Measurements from ENCODE around the gene ATP11A.

Gene ATP11A

GRCh38 chr13:112723771-112724170 lies 33.9 kb downstream of the ATP11A start:
- DNase-seq (ENCODE audit: low read depth in 3 of 3) = no peak

GRCh38 chr13:112724788-112725345 lies 35.0 kb downstream of the ATP11A start:
- no peak for DNase-seq (ENCODE audit: low read depth in 3 of 3)

GRCh38 chr13:112725346-112726015 lies 35.6 kb downstream of the ATP11A start:
- DNase-seq (ENCODE audit: low read depth in 3 of 3) = no peak

- DNase-seq (ENCODE audit: low read depth in 3 of 3) = no peak
Measured at GRCh38 chr13:112726016-112726767, 36.4 kb downstream of the ATP11A start.

- no peak for DNase-seq (ENCODE audit: low read depth in 3 of 3)
Measured at GRCh38 chr13:112727581-112727980, 37.7 kb downstream of the ATP11A start.

- no peak for DNase-seq (ENCODE audit: low read depth in 3 of 3)
Measured at GRCh38 chr13:112728375-112729126, 38.7 kb downstream of the ATP11A start.

GRCh38 chr13:112729408-112729807 lies 39.6 kb downstream of the ATP11A start:
- no peak for DNase-seq (ENCODE audit: low read depth in 3 of 3)

GRCh38 chr13:112730157-112730671 lies 40.4 kb downstream of the ATP11A start:
- no peak for DNase-seq (ENCODE audit: low read depth in 3 of 3)

- DNase-seq (ENCODE audit: low read depth in 3 of 3) = no peak
Measured at GRCh38 chr13:112731667-112732616, 42.1 kb downstream of the ATP11A start.

GRCh38 chr13:112732679-112733078 lies 42.8 kb downstream of the ATP11A start:
- no peak for DNase-seq (ENCODE audit: low read depth in 3 of 3)

GRCh38 chr13:112733112-112733511 lies 43.3 kb downstream of the ATP11A start:
- no peak for DNase-seq (ENCODE audit: low read depth in 3 of 3)

- no peak for DNase-seq (ENCODE audit: low read depth in 3 of 3)
Measured at GRCh38 chr13:112733661-112734379, 44.0 kb downstream of the ATP11A start.

GRCh38 chr13:112734696-112735547 lies 45.1 kb downstream of the ATP11A start:
- no peak for DNase-seq (ENCODE audit: low read depth in 3 of 3)

- no peak for DNase-seq (ENCODE audit: low read depth in 3 of 3)
Measured at GRCh38 chr13:112735791-112736190, 46.0 kb downstream of the ATP11A start.

GRCh38 chr13:112737294-112737693 lies 47.5 kb downstream of the ATP11A start:
- DNase-seq (ENCODE audit: low read depth in 3 of 3) = no peak

GRCh38 chr13:112738606-112739005 lies 48.8 kb downstream of the ATP11A start:
- DNase-seq (ENCODE audit: low read depth in 3 of 3) = no peak

GRCh38 chr13:112740502-112741131 lies 50.8 kb downstream of the ATP11A start:
- DNase-seq (ENCODE audit: low read depth in 3 of 3) = no peak

- no peak for DNase-seq (ENCODE audit: low read depth in 3 of 3)
Measured at GRCh38 chr13:112741185-112741755, 51.4 kb downstream of the ATP11A start.

All from stimulated activated CD4-positive, alpha-beta T cell treated with anti-CD3 and anti-CD28 coated beads, TNF-alpha, amount 100 ng/mL, for 24 hours (primary cell).